ENCODE measurements around the gene STXBP5. TPM values are rescaled to one million over a fixed set of nuclear protein-coding genes. Genes with fewer than 3 reads are reported as not detected.

The STXBP5 gene
- total RNA-seq, 1 donor from 2014 or later: 14.4 TPM

- intact Hi-C loops (cut with micrococcal nuclease): no loop called here
- no peaks in the 10 kb centered on the region for H3K9me3 ChIP-seq (replicated peaks)
- DNase-seq: no peak
- H3K27ac ChIP-seq (replicated peaks): no peak overlapping the region
- TF ChIP-seq CTCF (IDR thresholded peaks at IDR 0.05; ENCODE audit: borderline replicate concordance): no peak
- no peaks in the 10 kb centered on the region for H3K27me3 ChIP-seq (ENCODE audit: low read depth)
- no peak overlapping the region for H3K4me3 ChIP-seq
- peaks cover 12% of the 10 kb centered on the region for H3K36me3 ChIP-seq
- H3K4me1 ChIP-seq: peaks cover 28% of the 10 kb centered on the region
These were observed 79.2 kb downstream of the STXBP5 start for GRCh38 chr6:147283460-147283859.

DNA sequence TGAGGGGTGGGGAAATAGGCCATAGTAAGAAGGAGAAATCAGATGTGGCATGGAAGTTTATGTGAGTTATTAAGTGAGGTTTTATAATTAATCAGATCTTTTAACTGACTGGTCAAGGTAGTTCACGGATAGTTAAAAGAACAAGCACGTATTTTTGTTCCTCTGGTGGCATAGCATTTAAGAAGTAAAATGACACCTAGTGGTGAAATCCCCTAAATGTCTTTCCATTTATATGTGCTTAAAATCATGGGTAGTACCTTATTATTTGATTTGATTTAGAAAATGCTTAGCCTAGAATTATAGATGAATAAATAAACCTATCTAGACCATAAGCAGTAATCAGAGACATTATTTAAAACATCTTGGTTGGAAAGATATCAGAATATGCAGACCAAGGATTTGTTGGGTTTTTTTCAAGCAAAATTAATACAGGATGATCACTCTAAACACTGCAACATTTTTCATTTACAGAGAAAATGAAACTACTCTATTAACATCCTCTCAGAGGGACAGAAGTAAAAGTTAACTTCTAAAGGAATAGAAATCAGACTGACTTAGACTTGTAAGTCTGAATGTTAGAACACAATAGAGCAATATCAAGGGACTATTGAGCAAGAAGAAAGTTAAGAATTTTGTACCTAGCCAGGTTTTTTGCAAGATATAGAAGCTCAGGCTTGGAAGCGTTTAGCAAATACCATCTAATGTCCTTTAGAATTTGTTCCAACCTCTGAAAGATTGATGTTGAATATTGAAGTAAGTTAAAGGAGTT lies 81.1 kb downstream of the STXBP5 start:
- no peak overlapping the region for H3K4me3 ChIP-seq
- no peaks in the 10 kb centered on the region for H3K27me3 ChIP-seq (ENCODE audit: low read depth)
- no peaks in the 10 kb centered on the region for H3K9me3 ChIP-seq (replicated peaks)
- DNase-seq: no peak
- no peaks in the 10 kb centered on the region for H3K36me3 ChIP-seq
- no peak overlapping the region for H3K27ac ChIP-seq (replicated peaks)
- peak; percentile 67 for TF ChIP-seq CTCF (IDR thresholded peaks at IDR 0.05; ENCODE audit: borderline replicate concordance)
- intact Hi-C loops (cut with micrococcal nuclease): loop anchor here (5.0 kb wide), 1 partner anchor 428 kb away; no protein-coding TSS in a partner anchor
- H3K4me1 ChIP-seq: peaks cover 29% of the 10 kb centered on the region

- Histone ChIP-seq H3K27me3 (ENCODE audit: low read depth) (no peaks in the 10 kb centered on the region), H3K27ac (replicated peaks) (no peak overlapping the region), H3K9me3 (replicated peaks) (no peaks in the 10 kb centered on the region), H3K4me3 (no peak overlapping the region), H3K36me3 (no peaks in the 10 kb centered on the region), H3K4me1 (peaks cover 20% of the 10 kb centered on the region)
- intact Hi-C loops (cut with micrococcal nuclease): loop anchor here (5.0 kb wide), 1 partner anchor 431 kb away; no protein-coding TSS in a partner anchor
- no peak for TF ChIP-seq CTCF (IDR thresholded peaks at IDR 0.05; ENCODE audit: borderline replicate concordance)
- DNase-seq: no peak
These were observed 83.7 kb downstream of the STXBP5 start for GRCh38 chr6:147287869-147288271.

DNA sequence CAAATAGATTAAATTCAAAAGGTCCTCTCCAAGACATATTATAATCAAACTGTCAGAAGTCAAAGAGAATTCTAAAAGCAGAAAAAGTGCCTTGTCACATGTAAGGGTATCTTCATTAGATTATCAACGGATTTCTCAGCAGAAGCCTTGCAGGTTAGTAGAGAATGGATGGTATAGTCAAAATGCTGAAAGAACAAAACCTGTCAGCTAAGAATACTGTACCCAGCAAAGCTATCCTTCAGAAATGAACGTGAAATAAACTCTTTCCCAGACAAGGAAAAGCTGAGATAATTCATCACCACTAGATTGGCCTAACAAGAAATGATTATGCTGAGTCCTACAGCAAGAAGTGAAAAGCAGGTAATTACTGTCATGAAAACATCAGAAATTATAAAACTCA lies 92.9 kb downstream of the STXBP5 start:
- Histone ChIP-seq H3K9me3 (replicated peaks) (peaks cover 29% of the 10 kb centered on the region), H3K4me3 (no peak overlapping the region), H3K36me3 (peaks cover 38% of the 10 kb centered on the region), H3K27me3 (ENCODE audit: low read depth) (no peaks in the 10 kb centered on the region), H3K27ac (replicated peaks) (no peak overlapping the region), H3K4me1 (no peaks in the 10 kb centered on the region)
- DNase-seq: no peak
- intact Hi-C loops (cut with micrococcal nuclease): no loop called here
- no peak for TF ChIP-seq CTCF (IDR thresholded peaks at IDR 0.05; ENCODE audit: borderline replicate concordance)

- TF ChIP-seq CTCF (IDR thresholded peaks at IDR 0.05; ENCODE audit: borderline replicate concordance): no peak
- Histone ChIP-seq H3K4me3 (no peak overlapping the region), H3K4me1 (no peaks in the 10 kb centered on the region), H3K27me3 (ENCODE audit: low read depth) (no peaks in the 10 kb centered on the region), H3K9me3 (replicated peaks) (peaks cover 29% of the 10 kb centered on the region), H3K27ac (replicated peaks) (no peak overlapping the region), H3K36me3 (peaks cover 41% of the 10 kb centered on the region)
- DNase-seq: no peak
- intact Hi-C loops (cut with micrococcal nuclease): no loop called here
These were observed 93.6 kb downstream of the STXBP5 start for GRCh38 chr6:147297663-147298316.

Measured in left ventricle myocardium inferior (tissue), 1 donor.